Uterus (tissue), 4 donors: ENCODE results near the gene KRTAP29-1. TPM values are rescaled to one million over a fixed set of nuclear protein-coding genes. Genes with fewer than 3 reads are reported as not detected.
"Not testable (repeated sequence)": the region's sequence is repeated elsewhere in the genome, so short reads cannot be mapped to it uniquely, and the experiment has no call there.

Source experiments
- DNase-seq, 2 donors: peaks; one replicate each; pipeline ENCODE4 v3.0.0-alpha.2; 2019 to 2020
- H3K27ac ChIP-seq, 2 donors: fragments of 200-600 bp; sonication (generic); 1 replicate in 1 of 2; 2 replicates in 1 of 2; pipeline ENCODE4 v1.5.1; 2016 to 2018
- H3K27me3 ChIP-seq, 2 donors: fragments of 200-600 bp; sonication (generic); one replicate each; pipeline ENCODE4 v1.5.1; 2018 to 2019; ENCODE audit warnings: control low read depth in 1 of 2
- H3K36me3 ChIP-seq, 2 donors: fragments of 200-600 bp; sonication (generic); one replicate each; pipeline ENCODE4 v1.5.1; 2019; ENCODE audit warnings: control low read depth in 1 of 2
- H3K4me1 ChIP-seq, 2 donors: fragments of 200-600 bp; sonication (generic); one replicate each; pipeline ENCODE4 v1.5.1; 2018 to 2019; ENCODE audit warnings: control low read depth in 1 of 2
- H3K4me3 ChIP-seq, 2 donors: fragments of 200-600 bp; sonication (generic); 1 replicate in 1 of 2; 2 replicates in 1 of 2; pipeline ENCODE4 v1.5.1; 2018 to 2019; ENCODE audit warnings: mild to moderate bottlenecking in 1 of 2
- H3K9me3 ChIP-seq, 2 donors: fragments of 200-600 bp; sonication (generic); one replicate each; pipeline ENCODE4 v1.5.1; 2019; ENCODE audit warnings: control low read depth in 1 of 2
- CTCF ChIP-seq, 4 experiments: fragments of 200-600 bp in 2 of 4; fragments of 450-650 bp in 2 of 4; sonication (generic) in 2 of 4; IDR thresholded peaks; one replicate each; pipeline ENCODE4 v1.5.1; 2016 to 2019; ENCODE audit warnings: antibody characterized with exemption in 4 of 4, mild to moderate bottlenecking in 2 of 4, moderate library complexity in 1 of 4
- POLR2A ChIP-seq, 2 donors: fragments of 450-650 bp; IDR thresholded peaks; one replicate each; pipeline ENCODE4 v1.6.1; 2016; ENCODE audit warnings: antibody characterized with exemption in 2 of 2, mild to moderate bottlenecking in 1 of 2, moderate library complexity in 1 of 2
- intact Hi-C: fragments of 100-400 bp; cut with DNase I; formaldehyde crosslinking; loops from one replicate; pipeline ENCODE4 v1.15.1; 2023; ENCODE audit warnings: low total_unique reads
- small RNA-seq: library from RNA; depleted of rRNA; stranded (forward); fragments of <200 nt; gene quantifications from one replicate; pipeline ENCODE3, GENCODE V24; 2016
- total RNA-seq, 4 donors: library from RNA; depleted of rRNA in 3 of 4; stranded (reverse); fragments of >200 nt in 3 of 4; gene quantifications; one replicate each; pipeline versions ENCODE4 v1.1.0 to v1.2.4, GENCODE V29; 2014 to 2023
- donor health status: DM: yes; HTN: yes; CAD: no.

Gene KRTAP29-1
- total RNA-seq, 4 donors from 2014 or later, result not detected

- DNase-seq, result no peak
- Histone ChIP-seq H3K4me3 (no peak overlapping the region), H3K27ac (no peak overlapping the region), H3K4me1 (no peaks in the 10 kb centered on the region), H3K27me3 (no peaks in the 10 kb centered on the region), H3K36me3 (no peaks in the 10 kb centered on the region), H3K9me3 (no peaks in the 10 kb centered on the region)
- intact Hi-C loops, result no loop called here
- no peak for TF ChIP-seq POLR2A (IDR thresholded peaks at IDR 0.05)
- no peak for TF ChIP-seq CTCF (IDR thresholded peaks at IDR 0.05)
Measured at GRCh38 chr17:41258406-41258805, 44.2 kb downstream of the KRTAP29-1 start.

DNA sequence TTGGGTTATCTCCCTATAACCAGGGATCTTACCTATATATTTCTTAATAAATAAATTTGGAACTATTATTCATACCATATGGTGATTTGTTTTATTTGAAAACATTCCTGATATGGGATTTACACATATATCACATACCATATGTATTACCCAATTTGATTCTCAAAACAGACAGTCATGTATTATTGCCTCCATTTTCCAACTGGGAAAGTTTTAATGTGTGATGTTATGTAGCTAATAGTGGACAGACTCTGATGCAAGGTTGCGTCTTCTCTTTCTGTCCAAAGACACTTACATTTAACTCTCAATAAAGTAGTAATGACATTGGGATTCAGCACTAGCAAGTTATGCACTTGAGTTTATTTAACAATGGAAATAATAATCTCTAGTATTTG is 46.4 kb downstream of the KRTAP29-1 start:
- no peak for DNase-seq
- H3K4me1 ChIP-seq, result no peaks in the 10 kb centered on the region
- H3K27ac ChIP-seq, result no peak overlapping the region
- intact Hi-C loops, result no loop called here
- H3K4me3 ChIP-seq, result no peak overlapping the region
- H3K9me3 ChIP-seq, result no peaks in the 10 kb centered on the region
- no peaks in the 10 kb centered on the region for H3K27me3 ChIP-seq
- H3K36me3 ChIP-seq, result no peaks in the 10 kb centered on the region
- TF ChIP-seq POLR2A (IDR thresholded peaks at IDR 0.05), result no peak
- TF ChIP-seq CTCF (IDR thresholded peaks at IDR 0.05), result no peak

DNA sequence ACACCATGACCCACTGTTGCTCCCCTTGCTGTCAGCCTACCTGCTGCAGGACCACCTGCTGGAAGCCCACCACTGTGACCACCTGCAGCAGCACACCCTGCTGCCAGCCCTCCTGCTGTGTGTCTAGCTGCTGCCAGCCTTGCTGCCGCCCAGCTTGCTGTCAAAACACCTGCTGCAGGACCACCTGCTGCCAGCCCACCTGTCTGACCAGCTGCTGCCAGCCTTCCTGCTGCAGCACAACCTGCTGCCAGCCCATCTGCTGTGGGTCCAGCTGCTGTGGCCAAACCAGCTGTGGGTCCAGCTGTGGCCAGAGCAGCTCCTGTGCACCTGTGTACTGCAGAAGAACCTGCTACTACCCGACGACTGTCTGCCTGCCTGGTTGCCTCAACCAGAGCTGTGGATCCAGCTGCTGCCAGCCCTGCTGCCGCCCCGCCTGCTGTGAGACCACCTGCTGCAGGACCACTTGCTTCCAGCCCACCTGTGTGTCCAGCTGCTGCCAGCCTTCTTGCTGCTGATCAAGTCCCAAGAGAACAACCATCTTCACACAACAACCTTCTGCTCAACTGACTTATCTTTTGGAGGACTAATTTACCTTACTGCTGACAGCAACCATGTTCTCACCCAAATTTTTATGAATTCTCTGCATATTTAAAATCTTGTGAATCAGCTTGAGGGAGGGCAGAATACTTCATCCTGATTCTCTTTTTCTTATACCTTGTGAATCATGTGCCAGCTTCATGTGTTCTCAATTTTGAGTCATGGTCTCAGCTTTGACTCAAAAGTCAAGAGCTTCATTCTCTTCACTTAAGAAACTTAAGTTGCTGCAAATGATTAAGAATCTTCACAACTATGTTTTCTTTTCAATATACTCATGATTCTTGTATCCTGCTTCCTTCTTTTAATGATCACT is 47.0 kb downstream of the KRTAP29-1 start, which contains the start of gene KRTAP9-9:
KRTAP9-9 (plus strand) TSS at position 4 of the 910 bp plus-strand sequence.
- H3K4me3 ChIP-seq, H3K27ac ChIP-seq, H3K27me3 ChIP-seq, DNase-seq, H3K36me3 ChIP-seq, intact Hi-C loops, H3K4me1 ChIP-seq, H3K9me3 ChIP-seq: not testable (repeated sequence)

GRCh38 chr17:41254861-41255260 is 47.8 kb downstream of the KRTAP29-1 start:
- Histone ChIP-seq H3K4me3 (no peak overlapping the region), H3K27me3 (no peaks in the 10 kb centered on the region), H3K9me3 (no peaks in the 10 kb centered on the region), H3K4me1 (no peaks in the 10 kb centered on the region), H3K36me3 (no peaks in the 10 kb centered on the region), H3K27ac (no peak overlapping the region)
- no peak for TF ChIP-seq CTCF (IDR thresholded peaks at IDR 0.05)
- no peak for TF ChIP-seq POLR2A (IDR thresholded peaks at IDR 0.05)
- DNase-seq, result no peak
- intact Hi-C loops, result no loop called here

Small RNA genes lying within 50 kb of the gene (small RNA-seq; reads per million reads assigned to genes)
- gene KRTAP9-10P, result not detected

Other genes starting within 250 kb of the KRTAP29-1 start
- not detected for gene KRTAP2-2, start 247.6 kb downstream of the KRTAP29-1 start, total RNA-seq
- not detected for gene KRTAP2-3, start 242.7 kb downstream of the KRTAP29-1 start, total RNA-seq
- gene KRTAP2-4, start 237.0 kb downstream of the KRTAP29-1 start, total RNA-seq, result not detected
- not detected for gene KRTAP4-7, start 218.7 kb downstream of the KRTAP29-1 start, total RNA-seq
- gene KRTAP4-8, start 204.7 kb downstream of the KRTAP29-1 start, total RNA-seq, result not detected
- not detected for gene KRTAP4-16, start 200.6 kb downstream of the KRTAP29-1 start, total RNA-seq
- gene KRTAP4-9, start 197.5 kb downstream of the KRTAP29-1 start, total RNA-seq, result not detected
- not detected for gene KRTAP4-11, start 184.5 kb downstream of the KRTAP29-1 start, total RNA-seq
- gene KRTAP4-12, start 178.7 kb downstream of the KRTAP29-1 start, total RNA-seq, result not detected
- not detected for gene KRTAP4-6, start 162.3 kb downstream of the KRTAP29-1 start, total RNA-seq
- not detected for gene KRTAP4-5, start 153.0 kb downstream of the KRTAP29-1 start, total RNA-seq
- gene KRTAP4-4, start 142.1 kb downstream of the KRTAP29-1 start, total RNA-seq, result not detected
- gene KRTAP4-3, start 134.6 kb downstream of the KRTAP29-1 start, total RNA-seq, result not detected
- gene KRTAP4-2, start 124.6 kb downstream of the KRTAP29-1 start, total RNA-seq, result not detected
- not detected for gene KRTAP4-1, start 117.9 kb downstream of the KRTAP29-1 start, total RNA-seq
- gene KRTAP9-1, start 113.0 kb downstream of the KRTAP29-1 start, total RNA-seq, result not detected
- gene KRTAP9-2, start 76.2 kb downstream of the KRTAP29-1 start, total RNA-seq, result not detected
- not detected for gene KRTAP9-3, start 70.4 kb downstream of the KRTAP29-1 start, total RNA-seq
- gene KRTAP9-8, start 64.9 kb downstream of the KRTAP29-1 start, total RNA-seq, result not detected
- gene KRTAP9-4, start 53.2 kb downstream of the KRTAP29-1 start, total RNA-seq, result not detected
- gene KRTAP9-9, start 47.5 kb downstream of the KRTAP29-1 start, total RNA-seq, result not detected
- not detected for gene KRTAP9-6, start 37.5 kb downstream of the KRTAP29-1 start, total RNA-seq
- not detected for gene KRTAP9-7, start 27.2 kb downstream of the KRTAP29-1 start, total RNA-seq
- not detected for gene KRTAP16-1, start 6.5 kb upstream of the KRTAP29-1 start, total RNA-seq
- gene KRTAP17-1, start 12.9 kb upstream of the KRTAP29-1 start, total RNA-seq, result not detected
- gene KRT33A, start 48.0 kb upstream of the KRTAP29-1 start, total RNA-seq, result not detected
- not detected for gene KRT33B, start 67.0 kb upstream of the KRTAP29-1 start, total RNA-seq
- gene KRT34, start 79.5 kb upstream of the KRTAP29-1 start, total RNA-seq, result under 1 TPM in 1 of 4 donors, not detected in 3; 0.28 TPM
- gene KRT31, start 94.8 kb upstream of the KRTAP29-1 start, total RNA-seq, result not detected
- gene KRT37, start 121.7 kb upstream of the KRTAP29-1 start, total RNA-seq, result not detected
- not detected for gene KRT38, start 138.1 kb upstream of the KRTAP29-1 start, total RNA-seq
- gene KRT32, start 164.5 kb upstream of the KRTAP29-1 start, total RNA-seq, result not detected
- gene KRT35, start 178.3 kb upstream of the KRTAP29-1 start, total RNA-seq, result not detected
- gene KRT36, start 187.1 kb upstream of the KRTAP29-1 start, total RNA-seq, result not detected
- 1 to 10 TPM; 1.5 to 6.4 (median 3.0) TPM for gene KRT13, start 202.8 kb upstream of the KRTAP29-1 start, total RNA-seq
- 10 to 100 TPM in 1 of 4 donors, 1 to 10 TPM in 1, under 1 TPM in 1, not detected in 1; 0.41 to 11.5 (median 1.6) TPM for gene KRT15, start 216.0 kb upstream of the KRTAP29-1 start, total RNA-seq
- gene KRT19, start 225.5 kb upstream of the KRTAP29-1 start, total RNA-seq, result 100 to 1,000 TPM in 2 of 4 donors, 10 to 100 TPM in 1, under 1 TPM in 1; 0.88 to 120 (median 77.2) TPM